Activated T-cell treated with anti-CD3 and anti-CD28 coated beads, Interleukin-2, amount 50 U/mL, for 72 hours (primary cell): Measurements from ENCODE around the gene KDM5B. TPM values are rescaled to one million over a fixed set of nuclear protein-coding genes. Genes with fewer than 3 reads are reported as not detected.
"Not testable (repeated sequence)": the region's sequence is repeated elsewhere in the genome, so short reads cannot be mapped to it uniquely, and the experiment has no call there.

ENCODE experiments used
- ATAC-seq, 2 donors: fragments of 150-1000 bp; cut with Tn5 transposase; replicated peaks in 1 of 2; 2 replicates each; pipeline ENCODE4 v1.10.0; 2021; ENCODE audit warnings: moderate library complexity in 2 of 2, mild to moderate bottlenecking in 1 of 2
- DNase-seq, 2 donors: peaks; one replicate each; pipeline ENCODE4 v3.0.0; 2021 to 2022; ENCODE audit warnings: mixed read lengths in 1 of 2
- H3K27ac Mint-ChIP-seq: one replicate; pipeline ENCODE4 v1.8.0; 2022; ENCODE audit warnings: mild to moderate bottlenecking, moderate library complexity, mixed read lengths
- H3K27me3 Mint-ChIP-seq: one replicate; pipeline ENCODE4 v1.8.0; 2022; ENCODE audit warnings: low read depth, mixed read lengths
- H3K36me3 Mint-ChIP-seq, 2 donors: one replicate each; pipeline ENCODE4 v1.8.0; 2022; ENCODE audit warnings: mixed read lengths in 2 of 2, mild to moderate bottlenecking in 1 of 2; ENCODE audit not compliant: insufficient read depth in 2 of 2
- H3K4me1 Mint-ChIP-seq: one replicate; pipeline ENCODE4 v1.8.0; 2022; ENCODE audit warnings: low read depth, mixed read lengths
- H3K4me3 Mint-ChIP-seq, 2 donors: one replicate each; pipeline ENCODE4 v1.8.0; 2022; ENCODE audit warnings: mild to moderate bottlenecking in 2 of 2, mixed read lengths in 2 of 2, moderate library complexity in 2 of 2
- H3K9me3 Mint-ChIP-seq, 2 donors: one replicate each; pipeline ENCODE4 v1.8.0; 2022; ENCODE audit warnings: mixed read lengths in 2 of 2
- total RNA-seq, 2 donors: library from RNA; stranded (reverse); gene quantifications; one replicate each; pipeline ENCODE4 v1.2.3, GENCODE V29; 2022

The KDM5B gene
- total RNA-seq, 2 donors from 2014 or later = 47.0 to 53.6 TPM

GRCh38 chr1:202794931-202795330, 13.3 kb downstream of the KDM5B start:
- not testable (repeated sequence) for DNase-seq, ATAC-seq, H3K27ac Mint-ChIP-seq, H3K27me3 Mint-ChIP-seq, H3K9me3 Mint-ChIP-seq, H3K4me3 Mint-ChIP-seq, H3K36me3 Mint-ChIP-seq
- H3K4me1 Mint-ChIP-seq = peaks cover 14% of the 10 kb centered on the region

GRCh38 chr1:202794051-202794740, 14.0 kb downstream of the KDM5B start:
- Mint-ChIP-seq H3K4me3 (no peak overlapping the region), H3K4me1 (peaks cover 14% of the 10 kb centered on the region), H3K36me3 (no peaks in the 10 kb centered on the region), H3K27me3 (no peaks in the 10 kb centered on the region), H3K9me3 (no peaks in the 10 kb centered on the region), H3K27ac (no peak overlapping the region)
- no peak for DNase-seq
- no peak for ATAC-seq

GRCh38 chr1:202791077-202791747, 17.0 kb downstream of the KDM5B start:
- ATAC-seq (no peak), DNase-seq (no peak)
- H3K4me1 Mint-ChIP-seq = peaks cover 3% of the 10 kb centered on the region
- H3K36me3 Mint-ChIP-seq = no peaks in the 10 kb centered on the region
- no peaks in the 10 kb centered on the region for H3K27me3 Mint-ChIP-seq
- H3K27ac Mint-ChIP-seq = no peak overlapping the region
- H3K4me3 Mint-ChIP-seq = no peak overlapping the region
- no peaks in the 10 kb centered on the region for H3K9me3 Mint-ChIP-seq

GRCh38 chr1:202788800-202789199, 19.4 kb downstream of the KDM5B start:
- H3K36me3 Mint-ChIP-seq = no peaks in the 10 kb centered on the region
- no peaks in the 10 kb centered on the region for H3K9me3 Mint-ChIP-seq
- H3K27me3 Mint-ChIP-seq = no peaks in the 10 kb centered on the region
- no peak overlapping the region for H3K27ac Mint-ChIP-seq
- ATAC-seq (no peak), DNase-seq (no peak)
- no peaks in the 10 kb centered on the region for H3K4me1 Mint-ChIP-seq
- H3K4me3 Mint-ChIP-seq = no peak overlapping the region

- Mint-ChIP-seq H3K27me3 (no peaks in the 10 kb centered on the region), H3K27ac (no peak overlapping the region), H3K4me3 (no peak overlapping the region), H3K4me1 (peaks cover 9% of the 10 kb centered on the region), H3K36me3 (no peaks in the 10 kb centered on the region), H3K9me3 (no peaks in the 10 kb centered on the region)
- DNase-seq (no peak), ATAC-seq (no peak)
Observed at GRCh38 chr1:202786804-202787203, 21.4 kb downstream of the KDM5B start.

GRCh38 chr1:202781180-202781579, 27.0 kb downstream of the KDM5B start:
- DNase-seq (no peak), ATAC-seq (no peak)
- H3K36me3 Mint-ChIP-seq = peaks cover 0 to 3% of the 10 kb centered on the region in 2 donors
- peaks cover 16% of the 10 kb centered on the region for H3K4me1 Mint-ChIP-seq
- no peaks in the 10 kb centered on the region for H3K9me3 Mint-ChIP-seq
- H3K4me3 Mint-ChIP-seq = no peak overlapping the region
- no peaks in the 10 kb centered on the region for H3K27me3 Mint-ChIP-seq
- H3K27ac Mint-ChIP-seq = no peak overlapping the region

- H3K27me3 Mint-ChIP-seq = no peaks in the 10 kb centered on the region
- no peak overlapping the region for H3K27ac Mint-ChIP-seq
- ATAC-seq (no peak), DNase-seq (no peak)
- H3K4me1 Mint-ChIP-seq = no peaks in the 10 kb centered on the region
- H3K36me3 Mint-ChIP-seq = peaks cover 2 to 11% of the 10 kb centered on the region in 2 donors
- no peak overlapping the region for H3K4me3 Mint-ChIP-seq
- no peaks in the 10 kb centered on the region for H3K9me3 Mint-ChIP-seq
Observed at GRCh38 chr1:202770135-202770534, 38.1 kb downstream of the KDM5B start.

- DNase-seq = no peak
- Mint-ChIP-seq H3K36me3 (peaks cover 2 to 10% of the 10 kb centered on the region in 2 donors), H3K9me3 (no peaks in the 10 kb centered on the region), H3K4me1 (no peaks in the 10 kb centered on the region), H3K27me3 (no peaks in the 10 kb centered on the region), H3K4me3 (no peak overlapping the region), H3K27ac (no peak overlapping the region)
- ATAC-seq = no peak
Observed at GRCh38 chr1:202765721-202766120, 42.5 kb downstream of the KDM5B start.

- no peaks in the 10 kb centered on the region for H3K4me1 Mint-ChIP-seq
- H3K27ac Mint-ChIP-seq = no peak overlapping the region
- H3K27me3 Mint-ChIP-seq = no peaks in the 10 kb centered on the region
- no peaks in the 10 kb centered on the region for H3K9me3 Mint-ChIP-seq
- peaks cover 3 to 15% of the 10 kb centered on the region in 2 donors for H3K36me3 Mint-ChIP-seq
- DNase-seq (no peak), ATAC-seq (no peak)
- H3K4me3 Mint-ChIP-seq = no peak overlapping the region
Observed at GRCh38 chr1:202762019-202762418, 46.2 kb downstream of the KDM5B start.

- Mint-ChIP-seq H3K27me3 (no peaks in the 10 kb centered on the region), H3K4me3 (no peak overlapping the region), H3K4me1 (no peaks in the 10 kb centered on the region), H3K36me3 (peaks cover 6 to 18% of the 10 kb centered on the region in 2 donors), H3K9me3 (no peaks in the 10 kb centered on the region), H3K27ac (no peak overlapping the region)
- no peak for DNase-seq
- ATAC-seq = no peak
Observed at GRCh38 chr1:202760589-202760988, 47.6 kb downstream of the KDM5B start.

GRCh38 chr1:202756391-202756790, 51.8 kb downstream of the KDM5B start:
- DNase-seq (no peak), ATAC-seq (no peak)
- H3K4me3 Mint-ChIP-seq = no peak overlapping the region
- H3K9me3 Mint-ChIP-seq = no peaks in the 10 kb centered on the region
- H3K4me1 Mint-ChIP-seq = no peaks in the 10 kb centered on the region
- peaks cover 5 to 16% of the 10 kb centered on the region in 2 donors for H3K36me3 Mint-ChIP-seq
- no peak overlapping the region for H3K27ac Mint-ChIP-seq
- H3K27me3 Mint-ChIP-seq = no peaks in the 10 kb centered on the region

- Mint-ChIP-seq H3K9me3 (no peaks in the 10 kb centered on the region), H3K36me3 (peaks cover 5 to 22% of the 10 kb centered on the region in 2 donors), H3K4me3 (no peak overlapping the region), H3K4me1 (no peaks in the 10 kb centered on the region), H3K27ac (no peak overlapping the region), H3K27me3 (no peaks in the 10 kb centered on the region)
- no peak for ATAC-seq
- no peak for DNase-seq
Observed at GRCh38 chr1:202754293-202754692, 53.9 kb downstream of the KDM5B start.

- no peak for ATAC-seq
Observed at GRCh38 chr1:202752774-202753173, 55.4 kb downstream of the KDM5B start.

GRCh38 chr1:202750761-202751160, 57.5 kb downstream of the KDM5B start:
- peaks cover 3 to 30% of the 10 kb centered on the region in 2 donors for H3K36me3 Mint-ChIP-seq
- no peak overlapping the region for H3K4me3 Mint-ChIP-seq
- no peak for ATAC-seq
- no peak for DNase-seq
- H3K27ac Mint-ChIP-seq = no peak overlapping the region
- H3K9me3 Mint-ChIP-seq = no peaks in the 10 kb centered on the region
- H3K27me3 Mint-ChIP-seq = no peaks in the 10 kb centered on the region
- no peaks in the 10 kb centered on the region for H3K4me1 Mint-ChIP-seq

More at GRCh38 chr1:202752774-202753173, 55.4 kb downstream of the KDM5B start:
- peaks cover 7 to 28% of the 10 kb centered on the region in 2 donors for H3K36me3 Mint-ChIP-seq
- no peak for DNase-seq
- no peaks in the 10 kb centered on the region for H3K27me3 Mint-ChIP-seq
- H3K4me1 Mint-ChIP-seq = no peaks in the 10 kb centered on the region
- no peak overlapping the region for H3K4me3 Mint-ChIP-seq
- no peak overlapping the region for H3K27ac Mint-ChIP-seq
- H3K9me3 Mint-ChIP-seq = no peaks in the 10 kb centered on the region
